ENCODE measurements around the gene FUT1. TPM values are rescaled to one million over a fixed set of nuclear protein-coding genes. Genes with fewer than 3 reads are reported as not detected.

FUT1 gene
- total and polyA plus RNA-seq, 9 of the 15 experiments (the other 6 are each of a cell fraction or from before 2014, with no cell fraction given) = 2.3 to 18.5 (median 8.8) TPM

- TF ChIP-seq ZSCAN32 (CRISPR knock-in tag; IDR thresholded peaks at IDR 0.05) (no peak), FOS (IDR thresholded peaks at IDR 0.05; ENCODE audit: extremely low read depth, insufficient read length) (peak; percentile 61), ZNF274 (IDR thresholded peaks at IDR 0.05; ENCODE audit: borderline replicate concordance, low read depth, low read length) (no peak), JUND (IDR thresholded peaks at IDR 0.05; ENCODE audit: borderline replicate concordance, low read depth, low read length) (peak; percentile 97), JUND (tag; IDR thresholded peaks at IDR 0.05; ENCODE audit: borderline replicate concordance, low read depth, low read length) (peak; percentile 98; the same call in 2 of the 3 replicates), NCOA2 (IDR thresholded peaks at IDR 0.05; ENCODE audit: partially characterized antibody in 2 of 2) (no peak), CEBPZ (IDR thresholded peaks at IDR 0.05; ENCODE audit: borderline replicate concordance, low read depth, low read length) (no peak), ZNF184 (CRISPR knock-in tag; IDR thresholded peaks at IDR 0.05) (no peak), ETV1 (tag; conservative IDR thresholded peaks at IDR 0.05; ENCODE audit: low read depth) (peak; percentile 54), DMBX1 (CRISPR knock-in tag; IDR thresholded peaks at IDR 0.05; ENCODE audit: borderline replicate concordance) (no peak), FOXM1 (IDR thresholded peaks at IDR 0.05; ENCODE audit: low read depth) (no peak), FOXM1 (CRISPR knock-in tag; IDR thresholded peaks at IDR 0.05; ENCODE audit: low read depth) (no peak), ZNF217 (CRISPR knock-in tag; IDR thresholded peaks at IDR 0.05) (no peak), WHSC1 (IDR thresholded peaks at IDR 0.05; ENCODE audit: low read length) (no peak), ZNF77 (CRISPR knock-in tag; IDR thresholded peaks at IDR 0.05) (no peak)
These were observed 28.4 kb upstream of the FUT1 start (continued) for GRCh38 chr19:48780631-48781391.

All from K562 (cell line).